ENCODE results near the gene LSP1. TPM values are rescaled to one million over a fixed set of nuclear protein-coding genes. Genes with fewer than 3 reads are reported as not detected.

Gene LSP1
- total and polyA plus RNA-seq, 8 donors, result 2.4 to 26.8 (median 9.9) TPM

GRCh38 chr11:1876361-1877063 lies 23.6 kb downstream of the LSP1 start:
- Histone ChIP-seq H3K27me3 (no peaks in the 10 kb centered on the region), H3K9me3 (no peaks in the 10 kb centered on the region), H3K36me3 (no peaks in the 10 kb centered on the region), H3K4me3 (no peak overlapping the region), H3K27ac (no peak overlapping the region), H3K4me1 (no peaks in the 10 kb centered on the region)
- peak in 3 of 4 donors; percentile 26 to 55 (median 46) for ATAC-seq
- intact Hi-C loops (cut with DNase I), result no loop called here
- peak; percentile 10 to 18 (median 16) for TF ChIP-seq CTCF (IDR thresholded peaks at IDR 0.05)
- peak in 5 of 6 donors; percentile 23 to 87 (median 66) for DNase-seq
- FAIRE-seq, result no peak
- 42 to 56% methylated on average over 26 of the region's 26 CpGs for WGBS, 2 donors

- ATAC-seq (no peak), DNase-seq (peak in 5 of 6 donors; percentile 27 to 89 (median 73)), FAIRE-seq (no peak)
- Histone ChIP-seq H3K36me3 (no peaks in the 10 kb centered on the region), H3K9me3 (no peaks in the 10 kb centered on the region), H3K4me3 (no peak overlapping the region), H3K27ac (no peak overlapping the region), H3K27me3 (no peaks in the 10 kb centered on the region), H3K4me1 (no peaks in the 10 kb centered on the region)
- 60 to 64% methylated on average over 31 to 33 of the region's 33 CpGs for WGBS, 2 donors
- intact Hi-C loops (cut with DNase I), result no loop called here
- TF ChIP-seq CTCF (IDR thresholded peaks at IDR 0.05), result no peak
Measured at GRCh38 chr11:1877211-1878136, 24.6 kb downstream of the LSP1 start.

GRCh38 chr11:1878137-1879031 lies 25.5 kb downstream of the LSP1 start:
- 89 to 94% methylated on average over 29 to 30 of the region's 30 CpGs for WGBS, 2 donors
- Histone ChIP-seq H3K4me3 (no peak overlapping the region), H3K9me3 (no peaks in the 10 kb centered on the region), H3K4me1 (no peaks in the 10 kb centered on the region), H3K36me3 (no peaks in the 10 kb centered on the region), H3K27me3 (no peaks in the 10 kb centered on the region), H3K27ac (no peak overlapping the region)
- ATAC-seq (no peak), DNase-seq (peak in 4 of 6 donors; percentile 9 to 60 (median 45)), FAIRE-seq (no peak)
- no peak for TF ChIP-seq CTCF (IDR thresholded peaks at IDR 0.05)
- intact Hi-C loops (cut with DNase I), result no loop called here

GRCh38 chr11:1879342-1879940 lies 26.6 kb downstream of the LSP1 start:
- Histone ChIP-seq H3K36me3 (no peaks in the 10 kb centered on the region), H3K27me3 (no peaks in the 10 kb centered on the region), H3K27ac (no peak overlapping the region), H3K4me1 (no peaks in the 10 kb centered on the region), H3K9me3 (no peaks in the 10 kb centered on the region), H3K4me3 (no peak overlapping the region)
- DNase-seq (no peak), ATAC-seq (no peak), FAIRE-seq (no peak)
- intact Hi-C loops (cut with DNase I), result no loop called here
- WGBS, 2 donors, result 78 to 91% methylated on average over 13 of the region's 13 CpGs
- TF ChIP-seq CTCF (IDR thresholded peaks at IDR 0.05), result no peak
